ENCODE measurements around the gene ARHGEF5. TPM values are rescaled to one million over a fixed set of nuclear protein-coding genes. Genes with fewer than 3 reads are reported as not detected.
"Not testable (repeated sequence)": the region's sequence is repeated elsewhere in the genome, so short reads cannot be mapped to it uniquely, and the experiment has no call there.

Gene ARHGEF5
- total RNA-seq, 2 donors from 2014 or later, result 13.4 to 16.8 TPM

DNA sequence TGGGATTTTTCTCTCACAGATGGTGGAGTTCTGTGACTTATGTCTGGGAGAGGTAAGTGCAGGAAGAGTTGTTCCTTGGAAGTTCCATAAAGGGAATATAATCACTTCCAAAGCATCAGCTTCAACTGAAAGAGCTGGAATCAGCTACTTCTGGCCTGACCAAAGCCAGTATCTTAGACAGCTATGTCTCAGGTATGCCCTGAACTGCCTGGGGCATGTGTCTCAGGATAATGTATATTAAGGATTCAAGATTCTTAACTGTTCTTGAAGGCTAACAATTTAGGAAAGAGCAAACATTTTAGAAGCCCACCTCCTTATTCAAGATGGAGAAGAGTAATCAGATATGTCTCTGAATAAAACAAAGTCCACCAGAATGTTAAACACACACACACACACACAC lies 60.7 kb downstream of the ARHGEF5 start:
- Mint-ChIP-seq H3K4me3 (no peak overlapping the region), H3K4me1 (ENCODE audit: low read depth) (no peaks in the 10 kb centered on the region), H3K9me3 (no peaks in the 10 kb centered on the region), H3K27me3 (ENCODE audit: low read depth) (peaks cover 22% of the 10 kb centered on the region), H3K36me3 (ENCODE audit: insufficient read depth in 2 of 2) (no peaks in the 10 kb centered on the region), H3K27ac (no peak overlapping the region)
- ATAC-seq (replicated peaks in 1 of 2) (no peak), DNase-seq (no peak)

DNA sequence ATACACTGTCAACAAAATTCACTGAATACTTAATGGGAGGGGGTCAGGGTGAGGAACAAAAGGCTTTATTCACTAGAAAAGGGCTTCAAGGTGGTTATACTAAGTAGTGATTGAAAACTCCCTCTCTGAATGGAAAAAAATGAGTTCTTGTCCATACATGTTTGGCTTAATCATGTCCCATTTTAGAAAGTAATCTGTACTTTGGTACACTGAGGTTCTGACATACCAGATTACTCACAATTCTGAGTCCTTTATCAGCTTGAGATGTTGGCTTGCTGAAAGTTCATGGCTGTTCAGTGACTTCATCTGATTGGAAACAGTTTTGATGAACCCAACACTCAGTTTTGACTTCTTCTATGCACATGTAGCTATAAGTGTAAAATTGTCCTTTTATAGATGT lies 61.1 kb downstream of the ARHGEF5 start:
- Mint-ChIP-seq H3K9me3 (no peaks in the 10 kb centered on the region), H3K4me3 (no peak overlapping the region), H3K36me3 (ENCODE audit: insufficient read depth in 2 of 2) (no peaks in the 10 kb centered on the region), H3K4me1 (ENCODE audit: low read depth) (no peaks in the 10 kb centered on the region), H3K27me3 (ENCODE audit: low read depth) (peaks cover 20% of the 10 kb centered on the region), H3K27ac (no peak overlapping the region)
- ATAC-seq (replicated peaks in 1 of 2), result no peak
- DNase-seq, result no peak

DNA sequence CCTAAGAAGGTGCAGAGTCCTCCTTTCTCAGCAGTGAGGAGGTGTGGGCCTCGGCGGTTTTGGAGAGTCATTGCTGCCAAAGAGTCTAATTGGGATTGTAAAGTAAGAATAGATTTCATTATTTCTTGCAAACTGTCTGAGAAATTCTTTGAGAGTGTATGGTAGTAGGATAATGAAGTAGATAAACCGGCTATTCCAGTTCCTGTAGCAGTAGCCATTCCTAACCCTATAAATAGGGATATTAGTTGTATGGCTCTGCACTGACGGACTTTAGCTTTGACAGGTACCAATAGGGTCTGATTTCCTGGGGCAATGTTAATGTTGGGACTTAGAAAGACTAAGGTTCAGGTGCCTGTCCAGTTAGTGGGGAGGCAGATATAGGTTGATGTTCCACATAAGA lies 63.7 kb downstream of the ARHGEF5 start:
- not testable (repeated sequence) for H3K36me3 Mint-ChIP-seq (ENCODE audit: insufficient read depth in 2 of 2); H3K4me1 Mint-ChIP-seq (ENCODE audit: low read depth); H3K4me3 Mint-ChIP-seq; H3K9me3 Mint-ChIP-seq; DNase-seq; ATAC-seq (replicated peaks in 1 of 2); H3K27ac Mint-ChIP-seq
- peaks cover 20% of the 10 kb centered on the region for H3K27me3 Mint-ChIP-seq (ENCODE audit: low read depth)

DNA sequence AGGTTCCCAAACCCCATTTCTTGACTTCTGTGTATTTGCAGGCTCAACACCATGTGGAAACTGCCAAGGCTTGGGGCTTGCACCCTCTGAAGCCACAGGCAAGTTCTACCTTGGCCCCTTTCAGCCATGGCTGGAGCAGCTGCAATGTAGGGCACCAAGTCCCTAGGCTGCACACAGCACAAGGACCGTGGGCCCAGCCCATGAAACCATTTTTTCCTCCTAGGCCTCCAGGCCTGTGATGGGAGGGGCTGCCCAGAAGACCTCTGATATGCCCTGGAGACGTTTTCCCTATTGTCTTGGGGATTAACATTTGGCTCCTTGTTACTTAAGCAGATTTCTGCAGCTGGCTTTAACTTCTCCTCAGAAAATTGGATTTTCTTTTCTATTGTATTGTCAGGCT lies 72.3 kb downstream of the ARHGEF5 start:
- not testable (repeated sequence) for H3K4me3 Mint-ChIP-seq; H3K27me3 Mint-ChIP-seq (ENCODE audit: low read depth); H3K4me1 Mint-ChIP-seq (ENCODE audit: low read depth); ATAC-seq (replicated peaks in 1 of 2); H3K27ac Mint-ChIP-seq; DNase-seq
- peaks cover 7 to 12% of the 10 kb centered on the region in 2 donors for H3K36me3 Mint-ChIP-seq (ENCODE audit: insufficient read depth in 2 of 2)
- H3K9me3 Mint-ChIP-seq, result peaks cover 12 to 15% of the 10 kb centered on the region in 2 donors

DNA sequence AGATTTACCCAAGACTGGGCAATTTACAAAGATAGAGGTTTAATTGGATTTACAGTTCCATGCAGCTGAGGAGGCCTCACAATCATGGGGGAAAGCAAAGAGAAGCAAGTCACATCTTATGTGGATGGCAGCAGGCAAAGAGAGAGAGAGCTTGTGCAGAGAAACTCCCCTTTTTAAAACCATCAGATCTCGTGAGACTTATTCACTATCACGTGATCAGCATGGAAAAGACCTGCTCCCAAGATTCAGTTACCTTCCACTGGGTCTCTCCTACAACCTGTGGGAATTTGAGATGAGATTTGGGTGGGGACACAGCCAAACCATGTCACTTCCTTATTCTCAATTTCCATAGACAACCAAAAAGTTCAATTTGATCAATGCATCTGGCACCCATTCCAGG lies 73.2 kb downstream of the ARHGEF5 start:
- Mint-ChIP-seq H3K36me3 (ENCODE audit: insufficient read depth in 2 of 2) (peaks cover 7 to 12% of the 10 kb centered on the region in 2 donors), H3K9me3 (peaks cover 12 to 15% of the 10 kb centered on the region in 2 donors), H3K27me3 (ENCODE audit: low read depth) (peaks cover 6% of the 10 kb centered on the region), H3K4me3 (no peak overlapping the region), H3K27ac (no peak overlapping the region), H3K4me1 (ENCODE audit: low read depth) (no peaks in the 10 kb centered on the region)
- DNase-seq (no peak), ATAC-seq (replicated peaks in 1 of 2) (no peak)

Other genes starting within 250 kb of the ARHGEF5 start
- gene OR2A2, start 245.8 kb upstream of the ARHGEF5 start, total RNA-seq, result not detected
- gene OR2A14, start 232.2 kb upstream of the ARHGEF5 start, total RNA-seq, result not detected
- gene CTAGE4, start 171.9 kb upstream of the ARHGEF5 start, total RNA-seq, result 1 to 10 TPM; 1.5 to 4.2 TPM
- 1 to 10 TPM; 3.8 to 7.4 TPM for gene ARHGEF35, start 159.6 kb upstream of the ARHGEF5 start, total RNA-seq
- gene OR2A42, start 115.8 kb upstream of the ARHGEF5 start, total RNA-seq, result not detected
- gene OR2A7, start 90.6 kb upstream of the ARHGEF5 start, total RNA-seq, result 1 to 10 TPM; 2.0 to 5.4 TPM
- gene CTAGE8, start 86.1 kb upstream of the ARHGEF5 start, total RNA-seq, result 1 to 10 TPM in 1 of 2 donors, not detected in 1; 1.5 TPM
- not detected for gene OR2A1, start 43.0 kb upstream of the ARHGEF5 start, total RNA-seq
- gene NOBOX, start 48.3 kb downstream of the ARHGEF5 start, total RNA-seq, result not detected

Data from activated T-cell treated with anti-CD3 and anti-CD28 coated beads, Interleukin-2, amount 50 U/mL, for 72 hours (primary cell).